GM12874 (cell line): ENCODE results near the gene HSPH1.

Experiments
- TF ChIP-seq, protein P1 (sequence below): IDR thresholded peaks from 2 replicates; pipeline ENCODE4 v1.5.1; 2011; ENCODE audit warnings: low read depth, mild to moderate bottlenecking, control low read depth, low read length, moderate library complexity; ENCODE audit not compliant: insufficient read depth

HSPH1 gene

DNA sequence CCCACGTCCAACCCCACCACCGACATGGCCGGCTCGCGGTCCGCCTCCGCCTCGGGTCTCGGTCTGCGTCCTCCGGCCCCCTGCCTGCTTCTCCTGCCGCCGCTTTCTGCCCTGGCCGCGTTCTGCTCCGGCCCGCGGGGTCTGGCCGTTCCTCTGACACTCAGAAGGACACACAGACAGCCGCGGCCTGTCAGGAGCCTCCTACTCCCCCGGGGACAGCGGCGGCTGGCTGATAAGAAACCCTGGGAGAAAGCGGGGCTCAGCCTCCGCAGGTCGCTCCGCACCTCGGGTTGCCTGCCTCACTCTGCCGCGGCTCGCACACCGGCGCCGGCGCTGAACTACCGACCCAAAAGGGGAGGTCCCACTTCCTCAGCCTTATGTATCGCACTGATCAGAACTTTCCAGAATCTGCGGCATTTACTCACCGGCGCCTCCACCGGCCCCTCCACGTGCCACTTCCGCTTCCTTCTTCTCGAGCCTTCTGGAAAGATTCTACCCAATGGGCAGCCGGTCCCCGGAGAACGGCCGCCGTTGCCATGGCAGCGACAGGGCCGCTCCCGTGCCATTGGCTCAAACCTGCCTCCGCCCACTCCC, at the start of gene HSPH1:
Gene HSPH1 (minus strand): TSS at position 348 of the 594 bp plus-strand sequence. CDS start 322 bp downstream, at position 26.
- TF ChIP-seq, protein P1, sequence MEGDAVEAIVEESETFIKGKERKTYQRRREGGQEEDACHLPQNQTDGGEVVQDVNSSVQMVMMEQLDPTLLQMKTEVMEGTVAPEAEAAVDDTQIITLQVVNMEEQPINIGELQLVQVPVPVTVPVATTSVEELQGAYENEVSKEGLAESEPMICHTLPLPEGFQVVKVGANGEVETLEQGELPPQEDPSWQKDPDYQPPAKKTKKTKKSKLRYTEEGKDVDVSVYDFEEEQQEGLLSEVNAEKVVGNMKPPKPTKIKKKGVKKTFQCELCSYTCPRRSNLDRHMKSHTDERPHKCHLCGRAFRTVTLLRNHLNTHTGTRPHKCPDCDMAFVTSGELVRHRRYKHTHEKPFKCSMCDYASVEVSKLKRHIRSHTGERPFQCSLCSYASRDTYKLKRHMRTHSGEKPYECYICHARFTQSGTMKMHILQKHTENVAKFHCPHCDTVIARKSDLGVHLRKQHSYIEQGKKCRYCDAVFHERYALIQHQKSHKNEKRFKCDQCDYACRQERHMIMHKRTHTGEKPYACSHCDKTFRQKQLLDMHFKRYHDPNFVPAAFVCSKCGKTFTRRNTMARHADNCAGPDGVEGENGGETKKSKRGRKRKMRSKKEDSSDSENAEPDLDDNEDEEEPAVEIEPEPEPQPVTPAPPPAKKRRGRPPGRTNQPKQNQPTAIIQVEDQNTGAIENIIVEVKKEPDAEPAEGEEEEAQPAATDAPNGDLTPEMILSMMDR = peak; percentile 32; the same call in 1 of the 2 replicates

DNA sequence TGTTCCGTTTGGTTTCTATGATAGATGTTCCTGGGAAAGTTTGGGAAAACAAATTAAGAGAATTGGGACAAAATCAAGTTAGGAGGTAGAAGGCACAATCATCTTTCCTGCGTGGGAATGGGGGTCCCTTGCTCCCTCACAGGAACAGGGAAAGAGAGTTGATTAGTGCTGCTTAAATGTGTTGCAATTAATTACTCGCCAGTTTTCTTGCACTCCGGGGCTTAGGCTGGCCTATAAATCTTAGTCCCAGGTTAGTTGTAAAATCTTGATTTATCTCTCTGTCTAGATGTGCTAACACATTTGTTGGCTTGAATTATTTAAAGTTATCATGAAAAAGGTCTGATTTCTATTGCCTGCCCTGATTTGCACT, 48.1 kb upstream of the HSPH1 start:
- TF ChIP-seq, protein P1 = no peak

DNA sequence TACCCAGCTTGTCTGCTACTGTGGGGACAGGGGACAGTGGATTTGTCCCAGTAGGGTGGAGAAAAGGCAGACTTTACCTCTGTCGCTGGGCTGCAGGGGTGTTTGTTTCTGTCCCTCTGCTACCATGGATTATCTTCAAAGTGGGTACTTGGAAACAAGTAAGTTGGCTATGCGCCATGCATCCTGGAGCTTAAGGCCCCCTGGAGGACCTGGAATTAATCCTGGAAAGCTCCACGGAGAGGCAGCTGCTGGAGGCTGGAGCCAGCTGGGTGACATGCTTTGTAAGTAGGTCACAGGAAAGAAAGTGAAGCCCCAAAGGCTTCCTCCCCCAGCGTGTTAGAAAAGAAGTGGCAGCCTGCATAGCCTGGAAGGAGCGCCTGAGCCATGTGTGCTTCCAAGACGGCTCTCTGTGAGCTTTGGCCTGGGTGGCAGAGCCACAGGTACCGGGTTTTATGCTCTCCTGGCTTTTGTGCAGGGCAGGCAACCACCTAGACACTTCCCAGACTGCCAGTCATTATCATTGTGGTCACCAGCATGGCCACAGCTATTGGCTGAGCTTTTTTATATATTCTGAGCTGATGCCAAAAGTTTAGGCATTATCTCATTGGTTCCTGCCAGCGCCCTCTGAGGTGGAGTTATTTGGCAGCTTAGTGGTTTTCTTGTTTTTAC, 47.6 kb upstream of the HSPH1 start:
- TF ChIP-seq, protein P1 = no peak

DNA sequence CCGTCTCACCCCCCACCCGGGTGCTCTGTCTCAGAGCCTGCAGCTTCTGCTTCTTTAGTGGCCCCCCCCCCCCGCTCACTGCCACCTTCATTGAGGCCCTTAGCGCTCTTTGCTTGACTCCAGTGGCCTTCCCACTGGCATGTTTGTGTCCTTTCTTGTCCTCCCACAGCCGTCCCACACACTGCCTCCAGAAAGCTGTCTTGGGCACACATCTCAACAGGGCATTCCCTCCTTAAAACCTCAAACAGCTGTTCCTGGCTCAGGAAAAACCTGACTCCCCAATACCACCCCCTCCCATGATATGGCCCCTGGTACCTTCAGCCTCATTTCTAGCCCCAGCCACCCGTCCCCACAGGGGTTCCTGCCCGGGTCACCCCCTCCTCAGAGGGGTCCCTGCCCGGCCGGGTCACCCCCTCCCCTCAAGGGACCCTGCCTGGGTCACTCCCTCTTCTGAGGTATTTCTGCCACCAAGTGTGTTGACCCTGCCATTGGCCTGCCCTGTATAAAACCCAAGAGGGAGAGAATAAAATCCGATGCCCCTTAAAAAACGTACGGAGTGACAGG, 46.9 kb upstream of the HSPH1 start:
- TF ChIP-seq, protein P1 = no peak

DNA sequence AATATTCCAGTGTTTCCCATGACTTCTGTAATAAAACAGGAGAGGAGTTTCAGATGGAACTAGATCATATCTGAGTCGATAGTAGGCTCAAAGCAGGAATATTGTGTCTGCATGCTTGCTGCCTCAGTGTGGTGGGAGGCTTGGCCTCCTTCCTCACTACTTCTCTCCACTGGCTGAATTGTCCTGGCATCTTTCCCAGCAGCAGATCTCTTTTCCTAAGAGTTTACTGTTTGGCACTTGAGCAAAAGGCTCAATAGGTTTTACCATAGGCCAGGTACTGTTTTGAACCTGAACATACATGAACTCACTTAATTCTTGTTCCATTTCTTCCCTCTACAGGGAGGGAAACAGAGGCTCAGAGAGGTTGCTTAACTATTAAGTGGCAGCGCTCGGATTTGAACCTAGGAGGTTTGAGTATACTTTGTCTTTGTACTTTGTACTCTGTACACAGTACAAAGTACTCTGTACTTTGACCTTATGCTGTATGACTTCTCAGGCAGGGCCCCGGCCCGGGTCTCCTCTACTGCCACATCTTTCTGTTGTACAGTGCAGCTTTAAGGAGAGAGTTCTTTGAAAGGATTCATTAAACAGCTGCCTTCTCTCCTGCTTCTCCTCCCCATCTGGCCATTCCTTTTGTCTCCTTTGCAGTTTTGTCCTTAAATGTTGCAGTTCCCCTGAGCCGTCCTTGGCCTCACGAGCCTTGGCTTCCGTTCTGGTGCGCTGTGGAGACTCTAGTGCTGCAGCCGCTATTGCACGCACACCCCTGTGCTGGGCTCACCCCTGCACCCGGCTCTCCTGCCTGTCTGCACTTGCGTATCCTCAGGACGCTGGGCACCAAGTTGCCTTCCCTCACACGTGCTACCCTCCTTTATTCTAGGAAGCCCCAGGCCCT, 46.2 kb upstream of the HSPH1 start:
- TF ChIP-seq, protein P1 = no peak

DNA sequence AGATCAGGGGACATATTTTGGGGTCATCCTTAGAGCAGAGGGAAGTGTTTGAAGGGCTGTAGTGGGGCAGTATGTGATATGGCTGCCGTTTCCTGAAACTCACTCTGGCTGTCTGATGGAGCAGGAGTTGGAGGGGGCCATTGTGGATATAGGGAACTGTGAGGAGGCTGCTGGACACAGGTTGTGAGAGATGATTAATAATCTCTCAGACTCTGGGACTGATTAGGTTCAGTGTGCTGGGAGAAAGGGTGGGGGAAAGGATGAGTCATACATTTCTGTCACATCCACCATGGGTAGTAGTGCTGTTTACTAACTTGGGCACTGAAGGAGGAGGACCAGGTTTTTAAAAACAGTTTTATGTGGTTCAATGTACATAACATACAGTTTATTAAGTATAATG, 42.9 kb upstream of the HSPH1 start:
- TF ChIP-seq, protein P1 = no peak
